HG02943 (cell line): ENCODE data around the gene MED13L.

ENCODE experiments used
- ATAC-seq: cut with Tn5 transposase; IDR thresholded peaks from one replicate; pipeline ENCODE4 v1.9.1; 2021; ENCODE audit warnings: mild to moderate bottlenecking, low read depth, moderate library complexity; ENCODE audit not compliant: unreplicated experiment

MED13L gene

DNA sequence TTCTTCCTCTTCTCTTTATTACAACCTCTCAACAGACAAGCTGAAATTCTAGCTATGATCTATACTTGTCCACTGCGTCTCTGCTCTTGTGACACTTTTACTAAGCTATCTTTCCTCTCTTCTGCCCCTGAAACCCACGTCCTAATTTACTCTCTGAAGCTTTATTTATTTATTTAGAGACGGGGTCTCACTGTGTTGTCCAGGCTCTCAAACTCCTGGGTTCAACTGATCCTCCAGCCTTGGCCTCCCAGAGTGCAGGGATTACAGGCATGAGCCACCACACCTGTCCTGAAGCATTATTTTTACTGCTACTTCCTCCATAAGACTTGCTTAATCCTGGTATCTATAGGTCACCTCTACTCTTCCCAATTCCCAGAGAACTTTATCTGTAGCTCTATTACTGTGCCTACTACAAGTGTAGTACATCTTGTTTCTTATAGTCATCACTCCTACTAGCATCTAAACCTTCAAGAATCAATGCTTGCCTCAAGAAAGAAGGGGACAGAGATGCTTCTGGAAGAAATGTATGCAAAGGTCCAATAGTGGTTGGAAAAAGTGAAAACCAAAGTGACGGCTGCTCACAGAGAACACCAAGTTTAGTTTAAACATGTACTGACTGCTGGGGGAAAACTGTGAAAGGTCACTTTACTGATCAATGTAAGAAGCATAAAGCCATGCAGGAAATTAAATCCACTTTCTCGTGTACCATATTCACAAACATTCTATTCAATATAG lies 61.3 kb downstream of the MED13L start:
- ATAC-seq, result no peak

DNA sequence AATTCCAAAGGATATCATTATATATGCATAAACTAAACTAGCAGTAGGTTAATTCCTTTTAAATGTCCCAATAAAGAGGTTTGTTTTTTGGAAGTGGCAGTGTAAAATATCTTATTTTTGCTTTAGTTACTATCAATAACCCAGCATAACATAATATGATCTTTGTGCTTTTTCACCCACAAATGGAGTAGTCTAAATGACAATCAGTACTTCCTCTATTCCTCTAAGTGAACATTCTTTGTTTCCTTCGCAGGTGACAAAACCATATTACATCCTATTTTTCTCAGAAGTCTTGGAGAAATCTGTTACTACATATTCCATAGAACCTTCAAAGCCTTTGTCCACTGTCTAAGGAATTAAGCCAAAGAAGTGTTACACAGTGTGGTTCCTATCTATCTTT lies 62.5 kb downstream of the MED13L start:
- no peak for ATAC-seq

DNA sequence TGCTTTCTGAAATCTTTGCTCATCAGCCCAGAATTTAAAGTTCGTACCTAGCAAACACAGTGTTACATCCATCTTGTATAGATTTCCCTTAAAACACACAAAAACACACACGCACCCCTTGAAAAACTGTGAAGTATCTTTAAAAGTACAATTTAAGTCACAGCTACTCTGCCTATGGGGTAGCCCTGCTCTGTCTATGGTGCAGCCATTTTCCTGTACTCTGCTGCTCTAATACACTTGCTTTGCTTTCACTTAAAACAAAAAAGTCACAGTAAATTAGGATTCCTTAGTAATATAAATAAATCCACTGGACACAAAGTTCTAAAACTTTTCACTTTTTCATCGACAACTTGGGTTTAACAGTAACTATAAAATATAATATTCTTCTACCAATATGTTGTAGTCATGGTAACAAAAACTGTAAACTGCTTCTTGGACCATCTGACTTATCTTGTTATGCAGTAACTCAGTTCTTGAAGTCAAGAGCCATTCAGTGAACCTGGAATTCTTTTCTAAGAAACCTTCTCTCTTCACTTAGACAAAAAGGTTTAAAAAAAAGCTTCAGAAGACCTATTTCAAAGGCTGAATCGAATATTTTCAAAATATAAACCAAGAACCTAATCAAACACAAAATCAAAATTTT lies 63.5 kb downstream of the MED13L start:
- ATAC-seq, result no peak

DNA sequence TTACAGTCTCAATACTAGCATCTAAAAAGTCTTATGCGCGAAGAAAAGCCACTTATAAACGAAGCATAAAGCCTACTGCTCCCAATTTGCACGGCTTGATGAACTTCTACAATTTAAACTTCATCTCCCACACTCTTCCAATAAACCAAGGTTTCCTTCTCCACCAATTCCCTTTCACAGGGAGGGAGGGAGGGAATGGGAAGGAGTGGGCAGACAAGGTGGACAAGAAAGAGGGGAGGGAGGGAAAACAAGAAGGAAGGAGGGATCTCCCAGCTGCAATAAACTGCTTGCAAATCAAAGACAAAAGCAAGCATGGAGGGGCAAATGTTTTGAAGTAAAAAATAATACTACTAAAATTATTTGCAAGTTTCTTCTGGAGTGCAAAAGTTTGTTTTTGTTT lies 64.5 kb downstream of the MED13L start:
- no peak for ATAC-seq

DNA sequence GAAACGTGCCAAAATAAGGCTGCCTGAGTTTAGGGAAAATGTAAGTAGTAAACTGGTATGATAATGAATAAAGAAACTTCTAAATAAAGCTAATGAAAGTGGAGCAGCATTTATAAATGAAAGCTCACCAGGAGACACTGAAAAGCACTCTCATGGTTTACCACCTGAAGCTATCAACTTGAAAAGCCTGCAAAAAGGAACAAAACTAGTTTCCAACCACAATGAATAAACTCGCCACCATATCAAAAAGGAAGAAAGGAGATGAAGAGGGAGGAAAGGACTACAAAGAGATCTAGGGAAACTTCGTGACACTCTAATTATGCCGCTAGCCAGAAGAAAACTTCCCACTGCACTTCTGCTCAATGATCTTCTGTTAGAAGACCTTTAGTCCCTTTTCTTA lies 66.7 kb downstream of the MED13L start:
- ATAC-seq, result no peak

DNA sequence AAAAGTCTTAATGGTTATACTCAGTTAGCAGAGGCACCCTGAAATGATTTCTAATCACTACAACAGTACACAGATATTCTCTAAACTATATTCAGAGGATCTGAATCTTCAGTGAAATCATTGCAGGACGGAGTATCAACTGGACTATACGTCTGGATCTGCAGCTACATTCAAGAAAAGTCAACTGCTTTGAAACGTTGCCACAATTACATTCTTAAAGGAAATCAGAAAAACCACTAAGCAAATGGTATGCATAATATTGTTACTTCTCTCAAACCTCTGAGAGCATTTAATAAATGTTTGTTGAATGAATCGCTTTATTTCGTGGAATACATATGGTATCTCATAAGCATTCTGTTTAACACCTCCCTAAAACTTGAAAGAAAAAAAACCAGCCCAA lies 67.4 kb downstream of the MED13L start:
- no peak for ATAC-seq

DNA sequence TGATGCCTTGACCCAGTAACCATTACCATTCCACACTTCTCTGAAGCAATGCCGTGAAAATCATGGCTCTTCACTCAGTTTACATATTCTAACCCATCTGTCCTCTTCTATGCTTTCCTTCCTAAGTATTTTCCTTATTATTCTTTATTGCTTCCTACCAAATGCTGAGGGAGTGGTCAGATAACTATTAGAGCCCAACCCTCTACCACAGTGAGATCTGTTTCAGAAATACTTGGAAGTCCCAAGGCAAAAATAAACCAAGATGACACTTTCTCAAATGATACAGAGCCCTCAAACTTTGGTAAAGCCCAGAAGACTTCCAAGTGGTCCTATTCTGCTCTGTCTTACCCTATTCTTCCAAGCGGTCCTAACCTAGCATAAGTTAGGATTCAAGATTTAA lies 68.0 kb downstream of the MED13L start:
- no peak for ATAC-seq

DNA sequence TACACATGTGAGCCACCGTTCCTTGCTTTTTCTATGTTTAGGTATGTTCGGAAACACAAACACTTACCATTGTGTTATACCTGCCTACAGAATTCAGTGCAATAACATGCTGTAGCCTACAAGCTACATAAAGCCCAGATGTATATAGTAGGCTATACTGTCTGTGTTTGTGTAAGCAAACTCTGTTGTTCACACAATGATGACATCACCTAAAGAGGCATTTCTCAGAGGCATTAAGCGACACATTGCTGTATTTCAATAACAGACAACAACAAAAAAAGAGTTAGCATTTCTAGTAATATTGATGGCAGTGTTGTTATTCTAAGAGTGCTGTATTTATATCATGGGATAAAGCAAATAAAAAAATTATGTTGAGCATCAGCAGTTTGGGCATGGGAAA lies 70.2 kb downstream of the MED13L start:
- ATAC-seq, result no peak

DNA sequence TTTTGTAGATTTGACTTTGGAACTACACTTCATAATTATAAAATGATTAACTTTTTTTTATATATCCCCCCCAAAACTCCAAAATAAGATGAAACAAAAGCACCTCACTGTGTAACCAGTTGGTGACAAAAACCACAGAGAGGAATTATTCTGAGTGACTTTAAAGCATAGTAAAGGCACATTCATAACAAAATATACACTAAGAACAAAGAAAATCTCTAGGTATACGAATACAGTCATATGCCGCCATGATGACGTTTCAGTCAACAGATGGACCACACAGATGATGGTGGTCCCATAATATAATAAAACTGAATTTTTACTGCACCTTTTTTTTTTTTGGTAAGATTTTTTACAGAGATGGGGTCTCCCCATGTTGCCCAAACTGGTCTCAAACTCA lies 70.7 kb downstream of the MED13L start:
- ATAC-seq, result no peak

DNA sequence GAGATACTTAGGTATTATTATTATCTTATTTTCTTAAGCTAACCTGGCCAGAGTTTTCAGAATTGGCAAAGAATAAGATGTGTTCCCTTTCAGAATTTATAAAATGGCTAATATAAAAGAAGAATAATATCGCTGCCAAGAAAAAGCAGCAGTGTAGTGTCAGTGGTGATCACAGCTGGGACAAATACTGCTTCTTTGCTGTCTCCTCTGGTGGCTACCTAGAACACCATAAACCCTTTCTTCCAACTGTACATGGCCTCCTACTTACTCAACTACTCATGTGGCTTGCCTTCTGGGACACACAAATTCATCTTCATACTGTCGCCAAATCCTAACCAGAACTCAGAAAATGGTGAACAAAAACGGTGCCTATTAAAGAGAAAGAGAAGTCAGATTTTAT lies 72.7 kb downstream of the MED13L start:
- ATAC-seq, result no peak

DNA sequence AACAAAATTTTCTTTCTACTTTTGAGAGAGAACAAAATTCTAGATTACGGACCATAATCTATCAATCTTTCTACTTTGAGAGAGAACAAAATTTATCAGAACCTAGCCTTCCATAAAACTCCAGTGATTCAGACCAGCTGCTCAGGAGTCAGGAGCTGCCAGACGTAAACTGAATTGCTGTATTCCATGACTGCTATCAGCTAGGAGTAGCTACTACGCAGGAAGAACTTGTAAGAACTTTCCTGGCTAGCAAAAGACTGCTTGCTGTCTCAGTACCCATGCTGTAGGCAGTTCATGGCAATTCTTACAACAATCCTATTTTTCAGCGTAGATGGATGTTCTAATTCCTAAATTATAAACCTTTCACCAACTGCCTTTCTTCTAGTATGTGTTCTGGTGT lies 73.3 kb downstream of the MED13L start:
- ATAC-seq, result no peak

DNA sequence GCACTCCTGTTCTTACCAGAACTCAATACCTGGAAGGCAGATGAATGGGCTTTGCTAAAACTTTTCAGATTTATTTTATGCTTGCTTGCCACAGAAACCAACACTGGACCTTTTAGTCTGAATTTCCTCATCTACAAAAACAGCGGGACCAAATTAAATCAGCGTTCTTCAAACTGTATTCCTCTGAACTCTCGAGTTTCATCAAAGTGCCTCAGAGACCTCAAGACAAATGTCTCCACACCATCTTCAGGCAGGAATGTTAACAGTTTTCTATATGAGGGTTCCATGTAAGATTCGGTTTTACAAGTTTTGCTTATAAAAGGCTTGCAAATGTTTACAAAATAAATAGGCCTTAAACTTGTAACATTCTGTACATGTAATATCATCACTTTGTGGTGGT lies 74.6 kb downstream of the MED13L start:
- no peak for ATAC-seq

DNA sequence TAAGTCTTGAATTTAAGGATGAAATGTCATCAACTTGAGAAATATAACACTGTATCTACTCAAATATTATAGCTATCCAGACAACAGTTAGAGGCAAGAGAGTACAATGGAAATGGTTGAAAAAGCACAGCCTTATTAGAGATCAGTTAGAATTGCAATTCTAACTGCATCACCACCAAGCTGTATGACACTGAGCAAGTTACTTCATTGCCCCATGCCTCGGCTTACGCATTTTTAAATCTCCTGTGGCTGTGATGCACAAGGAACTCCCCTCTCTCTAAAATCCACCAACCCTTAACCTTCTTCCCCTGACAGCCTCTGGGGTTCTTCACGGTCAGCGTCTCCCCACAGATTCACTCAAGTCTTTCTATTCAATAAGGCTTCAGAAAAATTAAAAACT lies 75.1 kb downstream of the MED13L start:
- no peak for ATAC-seq

DNA sequence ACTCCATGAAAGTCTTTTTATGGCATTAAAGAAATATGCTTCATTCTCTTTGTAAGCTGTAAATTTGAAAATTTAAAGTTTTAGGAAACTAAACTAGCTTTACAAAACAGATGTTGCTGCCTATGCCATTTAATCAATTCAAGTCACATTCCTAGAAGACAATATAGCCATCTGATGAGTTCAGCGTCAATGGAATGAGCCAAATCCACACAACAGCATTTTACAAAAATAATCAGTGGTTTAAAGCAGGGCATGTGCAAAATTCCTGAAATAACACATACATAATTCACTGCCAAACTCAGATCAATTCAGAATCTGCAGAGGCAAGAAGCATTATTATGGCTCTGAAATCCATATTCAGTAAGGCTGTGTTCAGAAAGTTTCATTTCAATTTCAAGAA lies 75.6 kb downstream of the MED13L start:
- no peak for ATAC-seq

DNA sequence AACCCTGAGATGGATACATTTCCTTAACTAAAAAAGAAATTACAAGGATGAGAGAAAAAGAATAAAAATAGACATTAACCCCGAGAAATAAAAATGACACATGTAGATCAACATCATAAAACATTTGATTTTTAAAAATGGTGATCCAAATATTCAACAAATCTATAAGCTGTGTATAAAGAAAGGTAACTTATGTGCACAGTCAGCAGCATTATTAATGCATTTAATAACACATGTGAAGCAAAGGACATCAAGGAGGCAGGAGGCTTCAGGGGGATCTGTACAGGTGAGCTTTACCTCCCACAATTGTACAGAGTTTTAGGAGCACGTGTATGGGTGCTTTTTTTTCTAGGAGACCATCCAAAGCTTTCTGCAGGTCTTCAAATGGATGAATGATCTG lies 76.1 kb downstream of the MED13L start:
- ATAC-seq, result no peak

DNA sequence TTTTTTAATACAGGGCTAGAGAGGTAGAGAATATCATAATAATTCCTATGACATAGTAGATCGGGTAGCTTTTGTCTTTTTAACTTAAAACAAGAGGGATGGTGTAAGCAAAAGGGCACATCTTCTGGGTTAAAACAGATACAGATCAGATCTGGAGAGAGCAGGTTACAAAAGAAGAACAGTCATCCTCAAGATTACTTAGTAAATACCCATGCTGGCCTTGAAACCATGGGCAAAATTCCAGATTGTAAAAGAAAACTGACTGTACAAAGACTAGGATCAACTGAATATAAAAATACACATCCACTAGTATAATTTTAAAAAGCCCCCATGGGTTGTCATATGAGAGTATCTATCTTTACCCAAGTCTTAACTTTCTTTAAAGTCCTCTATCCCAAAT lies 76.7 kb downstream of the MED13L start:
- ATAC-seq, result no peak

DNA sequence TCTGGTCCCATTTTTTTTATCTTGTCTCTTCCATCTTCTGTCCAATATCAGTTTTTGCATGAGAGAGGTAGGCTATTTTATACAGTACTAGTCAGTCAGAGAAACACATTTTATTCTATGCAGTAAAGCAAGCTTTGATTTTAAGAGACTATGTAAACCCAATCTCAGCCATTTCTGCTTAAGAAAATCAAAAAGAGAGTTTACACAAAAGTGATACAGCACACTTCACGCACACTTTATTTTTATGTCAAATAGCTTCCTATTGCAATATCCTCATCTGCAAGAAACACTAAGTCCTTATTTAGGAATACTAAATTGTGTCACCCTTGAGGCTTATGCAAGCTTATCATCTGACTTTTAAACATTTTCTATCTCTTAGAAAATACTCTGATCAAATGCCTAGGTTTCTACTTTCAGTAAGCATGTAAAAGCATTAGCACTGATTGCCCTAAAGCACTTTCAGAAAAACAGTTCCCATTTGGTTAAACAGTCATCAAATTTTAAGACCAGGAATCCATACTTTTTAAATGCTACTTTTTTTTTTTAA lies 78.3 kb downstream of the MED13L start:
- no peak for ATAC-seq

DNA sequence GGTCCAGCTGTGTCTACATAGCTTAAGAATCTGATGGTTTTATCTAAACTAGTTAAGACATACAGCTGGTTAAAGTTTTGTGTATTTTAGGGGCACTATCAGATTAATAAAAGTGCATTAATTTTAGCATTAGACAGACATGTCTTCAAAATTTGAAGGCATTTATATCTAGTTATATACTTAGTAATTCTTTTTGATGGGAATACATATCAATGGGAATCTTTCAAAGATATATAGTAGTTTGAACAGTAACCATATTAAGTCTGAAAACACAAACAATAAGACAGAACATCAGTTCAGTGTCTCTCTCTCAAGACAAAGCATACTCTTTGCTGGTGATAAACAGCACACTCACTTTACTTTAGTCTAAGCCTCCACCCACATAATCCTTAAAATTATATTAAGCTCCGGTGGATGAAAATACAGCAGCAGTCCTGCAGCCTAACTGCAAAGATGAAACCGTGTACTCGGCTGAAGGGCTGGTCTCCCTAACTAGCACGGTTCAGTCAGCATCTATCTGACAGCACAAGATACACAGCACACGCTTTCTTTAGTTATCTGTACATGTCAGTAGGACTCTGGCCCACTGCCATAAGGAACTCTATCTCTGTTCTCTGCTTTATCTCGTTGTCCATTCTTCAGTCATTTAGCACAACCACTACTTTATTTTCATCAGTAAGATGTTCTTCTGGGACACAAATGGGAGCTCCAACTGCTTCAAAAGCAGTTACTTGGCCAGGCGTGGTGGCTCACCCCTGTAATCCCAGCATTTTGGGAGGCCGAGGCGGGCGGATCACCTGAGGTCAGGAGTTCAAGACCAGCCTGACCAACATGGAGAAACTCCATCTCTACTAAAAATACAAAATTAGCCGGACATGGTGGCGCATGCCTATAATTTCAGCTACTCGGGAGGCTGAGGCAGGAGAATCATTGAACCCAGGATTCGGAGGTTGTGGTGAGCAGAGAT lies 80.5 kb downstream of the MED13L start:
- ATAC-seq, result no peak

DNA sequence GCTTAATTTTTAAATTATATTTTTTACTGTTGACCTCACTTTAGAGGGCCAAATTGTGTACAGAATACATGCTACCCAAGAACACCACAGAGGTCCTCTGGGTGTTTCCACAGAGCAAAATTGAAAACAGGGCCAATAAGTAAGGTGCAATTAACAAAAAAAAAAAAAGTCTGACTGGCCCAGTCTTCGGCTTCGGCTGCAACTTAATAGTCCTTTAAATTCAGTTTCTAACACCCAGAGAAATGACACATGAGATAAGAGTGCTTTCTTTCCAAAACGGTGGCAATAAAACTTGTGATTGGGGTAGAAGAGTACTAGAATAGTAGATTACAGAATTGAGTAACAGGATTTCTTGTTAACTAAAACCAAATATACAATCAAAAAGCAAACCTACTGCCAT lies 81.3 kb downstream of the MED13L start:
- no peak for ATAC-seq

DNA sequence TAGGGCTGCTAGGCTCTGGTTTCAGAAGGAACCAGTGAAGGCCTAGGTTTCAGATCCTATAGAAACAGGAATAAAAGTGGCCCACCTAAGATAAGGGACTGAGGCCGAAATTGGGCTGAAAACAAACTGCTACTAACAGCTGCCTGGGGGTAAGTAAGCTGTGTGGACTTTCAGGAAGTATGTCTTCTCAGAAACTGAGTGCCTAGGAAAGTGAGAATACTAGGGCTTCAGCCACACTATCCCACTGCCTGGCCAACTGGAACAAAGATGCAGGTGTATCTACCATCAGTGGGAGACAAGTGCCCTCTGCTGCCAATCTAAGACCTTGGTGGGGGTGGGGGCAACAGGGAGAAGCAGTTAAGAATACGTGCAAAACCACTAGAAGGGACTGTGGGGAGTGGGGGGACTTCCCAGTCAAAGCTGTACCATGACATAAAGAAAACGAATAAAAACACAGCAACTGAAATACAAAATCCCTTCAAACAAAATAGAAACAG lies 82.5 kb downstream of the MED13L start:
- ATAC-seq, result peak; percentile 73

DNA sequence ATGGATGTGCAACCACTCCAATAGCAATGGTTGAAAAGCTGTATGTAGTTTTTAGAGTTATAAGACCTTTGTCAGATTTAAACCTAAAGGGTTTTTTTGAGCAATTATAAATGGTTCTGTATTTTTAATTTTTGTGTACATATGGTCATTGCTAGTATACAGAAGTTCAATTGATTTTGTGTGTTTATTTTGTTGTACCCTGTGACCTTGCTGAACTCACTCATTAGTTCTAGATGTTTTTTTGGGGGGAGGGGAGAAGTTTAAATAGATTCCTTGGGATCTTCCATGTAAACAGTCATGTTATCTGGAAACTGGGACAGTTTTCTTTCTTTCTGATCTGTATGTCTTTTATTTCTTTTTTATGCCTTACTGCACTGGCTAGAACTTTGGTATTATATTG lies 87.8 kb downstream of the MED13L start:
- no peak for ATAC-seq
